Right cardiac atrium (tissue), 5 donors: Measurements from ENCODE around the gene PTPRN2. TPM values are rescaled to one million over a fixed set of nuclear protein-coding genes. Genes with fewer than 3 reads are reported as not detected.
"Not testable (repeated sequence)": the region's sequence is repeated elsewhere in the genome, so short reads cannot be mapped to it uniquely, and the experiment has no call there.

ENCODE experiments used
- ATAC-seq, 2 donors: fragments of 200-7000 bp; cut with Tn5 transposase; one replicate each; pipeline versions ENCODE4 v1.8.0 to v1.9.1; 2020; ENCODE audit warnings: moderate library complexity in 2 of 2, mild to moderate bottlenecking in 1 of 2
- DNase-seq, 3 donors: peaks; one replicate each; pipeline ENCODE4 v3.0.0-alpha.2; 2020
- H3K27ac ChIP-seq: one replicate; pipeline ENCODE4 v1.5.1; 2013; ENCODE audit warnings: mild to moderate bottlenecking, low read length, control low read depth, moderate library complexity
- H3K27me3 ChIP-seq: one replicate; pipeline ENCODE4 v1.6.1; 2013; ENCODE audit not compliant: control insufficient read depth, insufficient read depth
- H3K4me1 ChIP-seq: one replicate; pipeline ENCODE4 v1.6.1; 2013; ENCODE audit warnings: low read length; ENCODE audit not compliant: control insufficient read depth, insufficient read depth
- H3K4me3 ChIP-seq: one replicate; pipeline ENCODE4 v1.5.1; 2013; ENCODE audit warnings: low read length, control low read depth
- H3K9me3 ChIP-seq: one replicate; pipeline ENCODE4 v1.6.1; 2013; ENCODE audit warnings: low read length; ENCODE audit not compliant: control insufficient read depth
- WGBS: extraction: QIAGEN DNeasy Blood & Tissue Kit; methylation state at CpG from one replicate; pipeline ENCODE4 v1.1.7; 2013; 5-methylcytosine and 5-hydroxymethylcytosine counted together
- intact Hi-C, 4 donors: fragments of 100-400 bp; cut with DNase I; formaldehyde crosslinking; loops; one replicate each; pipeline versions ENCODE4 v1.11.0 to v1.14.0; 2022 to 2023
- polyA plus RNA-seq: library from polyadenylated mRNA; stranded (reverse); fragments of 200-250 nt; gene quantifications from one replicate; pipeline ENCODE4 v1.2.3, GENCODE V29; 2013
- total RNA-seq, 4 donors: library from RNA; stranded (reverse); fragmentation: NEBNext Ultra II Directional; extraction: Animal tissue kit (Norgen Biotek cat#: 25700); gene quantifications; one replicate each; pipeline ENCODE4 v1.2.1, GENCODE V29; 2021
- donor health status: healthy with polysubstance abuse.
- donor health status: DM: no; HTN: yes; CAD: no.
- donor health status: DM: no; HTN: no; CAD: no.
- donor health status: DM: no; HTN: yes; CAD: no; lungs with severe emphysema.
- donor health status: DM: yes; HTN: yes; CAD: no.

The PTPRN2 gene
- total and polyA plus RNA-seq, 5 donors = 1.5 to 3.9 (median 1.9) TPM

DNA sequence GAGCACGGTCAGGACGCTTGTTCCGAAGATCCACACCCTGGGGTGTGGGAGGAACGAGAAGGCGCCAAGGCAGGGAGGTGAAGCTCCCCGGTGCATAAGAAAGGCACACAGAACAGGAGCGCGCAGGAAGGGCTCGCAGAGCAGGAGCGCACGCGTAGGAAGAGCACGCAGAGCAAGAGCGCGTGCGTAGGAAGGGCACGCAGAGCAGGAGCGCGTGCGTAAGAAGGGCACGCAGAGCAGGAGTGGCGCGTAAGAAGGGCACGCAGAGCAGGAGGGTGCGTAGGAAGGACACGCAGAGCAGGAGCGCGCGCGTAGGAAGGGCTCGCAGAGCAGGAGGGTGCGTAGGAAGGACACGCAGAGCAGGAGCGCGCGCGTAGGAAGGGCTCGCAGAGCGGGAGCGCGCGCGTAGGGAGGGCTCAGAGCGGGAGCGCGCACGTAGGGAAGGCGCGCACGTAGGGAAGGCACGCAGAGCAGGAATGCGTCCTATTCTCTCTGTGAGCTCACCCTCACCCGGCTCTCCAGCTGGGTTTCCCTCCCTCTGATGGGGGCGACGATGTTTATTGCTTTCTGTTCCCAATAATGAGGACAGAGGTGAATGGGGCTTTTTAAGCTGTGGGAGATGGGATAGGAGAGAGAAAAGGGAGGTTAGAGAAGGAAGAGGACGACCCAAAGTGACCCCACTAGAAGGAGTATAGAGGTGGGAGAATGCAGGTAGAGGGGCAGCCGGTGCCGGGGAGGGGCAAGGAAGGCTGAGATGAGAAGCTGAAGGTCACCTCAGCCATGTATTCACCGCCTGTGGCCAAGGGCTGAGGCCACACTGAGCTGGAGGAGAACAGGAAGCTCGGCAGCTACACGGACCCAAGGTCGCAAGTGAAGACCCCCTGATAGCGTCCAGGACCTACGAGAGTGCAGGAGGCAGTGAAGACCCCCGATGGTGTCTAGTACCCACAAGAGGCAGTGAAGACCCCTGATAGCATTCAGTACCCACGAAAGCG lies 423.2 kb downstream of the PTPRN2 start:
- no peak for DNase-seq
- no peak for ATAC-seq
- Histone ChIP-seq H3K27me3 (no peaks in the 10 kb centered on the region), H3K27ac (no peak overlapping the region), H3K9me3 (no peaks in the 10 kb centered on the region), H3K4me1 (no peaks in the 10 kb centered on the region), H3K4me3 (no peak overlapping the region)
- 44% methylated on average over 67 of the region's 67 CpGs for WGBS
- intact Hi-C loops = no loop called here

DNA sequence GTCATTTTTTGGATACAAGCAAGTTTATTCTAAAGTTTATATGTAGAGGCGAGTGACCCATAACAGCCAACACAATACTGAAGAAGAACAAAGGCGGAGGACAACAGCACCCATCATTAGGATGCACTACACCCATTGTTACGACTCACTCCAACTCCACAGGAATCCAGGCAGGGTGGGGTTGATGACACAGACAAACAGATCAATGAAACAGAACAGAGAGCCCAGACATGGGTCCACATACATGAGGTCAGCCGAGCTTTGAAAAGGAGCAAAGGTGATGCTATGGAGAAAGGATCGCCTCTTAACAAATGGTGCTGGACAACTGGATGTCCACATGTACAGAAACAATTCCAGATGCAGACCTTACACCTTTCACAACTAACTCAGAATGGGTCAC lies 426.4 kb downstream of the PTPRN2 start:
- H3K4me1 ChIP-seq = no peaks in the 10 kb centered on the region
- no peak overlapping the region for H3K4me3 ChIP-seq
- DNase-seq (no peak), ATAC-seq (no peak)
- WGBS = 73% methylated on average over 5 of the region's 5 CpGs
- no peak overlapping the region for H3K27ac ChIP-seq
- no peaks in the 10 kb centered on the region for H3K27me3 ChIP-seq
- H3K9me3 ChIP-seq = no peaks in the 10 kb centered on the region
- intact Hi-C loops = no loop called here

DNA sequence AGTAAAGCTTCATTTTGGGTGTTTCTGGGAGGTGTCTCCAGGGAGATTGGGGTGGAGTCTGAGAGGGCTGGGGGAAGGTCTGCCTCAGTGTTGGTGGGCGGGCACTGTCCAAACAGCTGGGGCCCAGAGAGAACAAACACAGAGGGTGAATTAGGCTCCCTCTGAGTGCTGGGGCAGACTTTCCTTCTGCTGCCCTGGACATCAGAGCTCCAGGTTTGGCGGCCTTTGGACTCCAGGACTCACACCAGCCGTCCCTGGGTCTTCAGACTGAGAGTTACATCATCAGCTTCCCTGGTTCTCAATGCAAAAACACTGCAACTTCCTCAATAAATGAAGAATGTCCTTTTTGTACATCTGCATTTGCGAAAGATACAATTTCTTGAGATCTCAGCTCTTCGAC lies 427.4 kb downstream of the PTPRN2 start:
- H3K27ac ChIP-seq = no peak overlapping the region

DNA sequence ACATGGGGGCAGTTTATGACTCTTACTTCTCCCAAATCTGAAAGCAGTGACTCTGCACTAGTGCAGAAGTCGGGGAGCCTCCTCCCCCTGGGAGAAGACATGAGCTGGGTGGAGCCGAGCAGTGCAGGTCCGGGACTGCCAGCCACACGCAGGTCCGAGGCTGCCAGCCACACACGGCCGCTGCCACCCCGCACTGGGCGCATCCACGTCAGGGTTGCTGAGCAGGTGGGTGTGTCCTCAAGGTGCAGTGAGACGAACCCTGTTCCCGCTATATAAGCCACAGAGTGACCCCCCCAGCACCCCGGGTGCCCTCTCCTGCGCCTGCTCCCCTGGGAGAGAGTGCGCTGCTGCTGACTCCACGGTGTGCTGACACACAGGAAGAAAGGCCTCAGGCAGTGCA lies 430.2 kb downstream of the PTPRN2 start:
- no peak overlapping the region for H3K4me3 ChIP-seq
- no peaks in the 10 kb centered on the region for H3K9me3 ChIP-seq
- 87% methylated on average over 16 of the region's 16 CpGs for WGBS
- intact Hi-C loops = no loop called here
- no peak for DNase-seq
- H3K27ac ChIP-seq = no peak overlapping the region
- ATAC-seq = peak in 1 of 2 donors; percentile 16
- H3K27me3 ChIP-seq = no peaks in the 10 kb centered on the region
- H3K4me1 ChIP-seq = no peaks in the 10 kb centered on the region

More for the DNA sequence above, 427.4 kb downstream of the PTPRN2 start:
- ATAC-seq (no peak), DNase-seq (no peak)
- no peaks in the 10 kb centered on the region for H3K4me1 ChIP-seq
- H3K4me3 ChIP-seq = no peak overlapping the region
- no peaks in the 10 kb centered on the region for H3K9me3 ChIP-seq
- H3K27me3 ChIP-seq = no peaks in the 10 kb centered on the region
- intact Hi-C loops = no loop called here
- 60% methylated on average over 5 of the region's 5 CpGs for WGBS

DNA sequence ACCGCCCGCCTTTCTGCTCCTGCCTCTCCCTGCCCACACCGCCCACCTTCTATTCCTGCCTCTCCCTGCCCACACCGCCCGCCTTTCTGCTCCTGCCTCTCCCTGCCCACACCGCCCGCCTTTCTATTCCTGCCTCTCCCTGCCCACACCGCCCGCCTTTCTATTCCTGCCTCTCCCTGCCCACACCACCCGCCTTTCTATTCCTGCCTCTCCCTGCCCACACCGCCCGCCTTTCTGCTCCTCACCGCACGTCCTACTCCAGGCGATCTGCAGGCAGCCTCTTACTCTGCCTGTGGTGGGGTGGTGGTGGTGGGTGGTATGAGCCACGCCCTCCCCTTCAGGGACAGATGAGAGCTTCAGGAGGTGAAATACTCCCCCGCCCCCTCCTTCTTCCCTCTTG lies 436.4 kb downstream of the PTPRN2 start:
- 69% methylated on average over 17 of the region's 17 CpGs for WGBS
- H3K9me3 ChIP-seq, H3K27ac ChIP-seq, H3K4me3 ChIP-seq, H3K27me3 ChIP-seq, H3K4me1 ChIP-seq, intact Hi-C loops: not testable (repeated sequence)
- peak; percentile 50 to 85 (median 58) for DNase-seq
- peak in 1 of 2 donors; percentile 51 for ATAC-seq

DNA sequence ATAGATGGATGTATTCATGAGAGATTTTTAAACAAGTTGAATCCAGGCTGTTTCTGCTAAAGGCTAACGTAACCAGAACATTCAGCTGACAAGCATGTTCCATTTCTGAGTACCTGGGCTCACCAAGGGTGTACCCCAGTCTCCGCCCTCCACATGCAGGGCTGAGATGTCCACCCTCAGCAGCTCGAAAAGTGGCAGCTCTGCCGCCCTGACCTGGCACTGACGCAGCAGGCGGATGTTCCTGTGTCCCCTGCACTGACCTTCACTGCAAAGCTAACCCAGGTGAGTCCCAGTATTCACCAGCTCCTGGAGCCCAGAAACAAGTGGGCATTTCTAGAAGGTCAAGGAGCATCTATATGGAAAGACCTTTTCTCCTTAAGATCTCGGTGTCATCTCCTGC lies 437.4 kb downstream of the PTPRN2 start:
- Histone ChIP-seq H3K27me3 (no peaks in the 10 kb centered on the region), H3K27ac (no peak overlapping the region), H3K4me1 (no peaks in the 10 kb centered on the region), H3K4me3 (no peak overlapping the region), H3K9me3 (no peaks in the 10 kb centered on the region)
- no peak for ATAC-seq
- no peak for DNase-seq
- intact Hi-C loops = no loop called here
- 89% methylated on average over 7 of the region's 7 CpGs for WGBS

DNA sequence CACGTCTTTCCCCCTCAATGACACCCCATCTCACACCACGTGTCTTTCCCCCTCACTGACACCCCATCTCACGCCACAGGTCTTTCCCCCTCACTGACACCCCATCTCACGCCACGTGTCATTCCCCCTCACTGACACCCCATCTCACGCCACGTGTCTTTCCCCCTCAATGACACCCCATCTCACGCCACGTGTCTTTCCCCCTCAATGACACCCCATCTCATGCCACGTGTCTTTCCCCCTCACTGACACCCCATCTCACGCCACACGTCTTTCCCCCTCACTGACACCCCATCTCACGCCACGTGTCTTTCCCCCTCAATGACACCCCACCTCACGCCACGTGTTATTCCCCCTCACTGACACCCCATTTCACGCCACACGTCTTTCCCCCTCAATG lies 440.2 kb downstream of the PTPRN2 start:
- ATAC-seq, intact Hi-C loops, H3K4me1 ChIP-seq, DNase-seq, H3K4me3 ChIP-seq, H3K27ac ChIP-seq, H3K27me3 ChIP-seq, H3K9me3 ChIP-seq: not testable (repeated sequence)
- WGBS = 86% methylated on average over 18 of the region's 18 CpGs

DNA sequence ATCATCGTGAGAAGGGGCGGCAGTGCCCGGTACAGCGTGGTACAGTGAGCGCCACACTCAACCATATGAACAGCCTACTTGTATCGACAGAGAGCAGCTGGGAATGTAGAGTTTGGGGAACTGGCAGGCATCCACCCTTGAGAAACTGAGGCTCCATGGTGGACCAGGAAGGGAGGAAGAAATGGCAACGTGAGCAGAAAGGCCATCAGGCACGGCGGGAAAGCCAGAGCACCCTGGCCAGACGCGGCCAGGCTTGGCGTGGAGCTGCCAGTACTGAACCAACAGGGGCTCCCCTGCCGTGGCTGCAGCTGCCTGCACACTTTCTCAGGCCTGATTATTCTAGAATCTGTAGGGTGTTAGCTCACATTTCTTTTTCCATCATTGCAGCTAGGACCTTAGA lies 442.3 kb downstream of the PTPRN2 start:
- intact Hi-C loops = no loop called here
- Histone ChIP-seq H3K27ac (no peak overlapping the region), H3K9me3 (no peaks in the 10 kb centered on the region), H3K27me3 (no peaks in the 10 kb centered on the region), H3K4me1 (no peaks in the 10 kb centered on the region), H3K4me3 (no peak overlapping the region)
- 90% methylated on average over 13 of the region's 13 CpGs for WGBS
- DNase-seq (no peak), ATAC-seq (no peak)

DNA sequence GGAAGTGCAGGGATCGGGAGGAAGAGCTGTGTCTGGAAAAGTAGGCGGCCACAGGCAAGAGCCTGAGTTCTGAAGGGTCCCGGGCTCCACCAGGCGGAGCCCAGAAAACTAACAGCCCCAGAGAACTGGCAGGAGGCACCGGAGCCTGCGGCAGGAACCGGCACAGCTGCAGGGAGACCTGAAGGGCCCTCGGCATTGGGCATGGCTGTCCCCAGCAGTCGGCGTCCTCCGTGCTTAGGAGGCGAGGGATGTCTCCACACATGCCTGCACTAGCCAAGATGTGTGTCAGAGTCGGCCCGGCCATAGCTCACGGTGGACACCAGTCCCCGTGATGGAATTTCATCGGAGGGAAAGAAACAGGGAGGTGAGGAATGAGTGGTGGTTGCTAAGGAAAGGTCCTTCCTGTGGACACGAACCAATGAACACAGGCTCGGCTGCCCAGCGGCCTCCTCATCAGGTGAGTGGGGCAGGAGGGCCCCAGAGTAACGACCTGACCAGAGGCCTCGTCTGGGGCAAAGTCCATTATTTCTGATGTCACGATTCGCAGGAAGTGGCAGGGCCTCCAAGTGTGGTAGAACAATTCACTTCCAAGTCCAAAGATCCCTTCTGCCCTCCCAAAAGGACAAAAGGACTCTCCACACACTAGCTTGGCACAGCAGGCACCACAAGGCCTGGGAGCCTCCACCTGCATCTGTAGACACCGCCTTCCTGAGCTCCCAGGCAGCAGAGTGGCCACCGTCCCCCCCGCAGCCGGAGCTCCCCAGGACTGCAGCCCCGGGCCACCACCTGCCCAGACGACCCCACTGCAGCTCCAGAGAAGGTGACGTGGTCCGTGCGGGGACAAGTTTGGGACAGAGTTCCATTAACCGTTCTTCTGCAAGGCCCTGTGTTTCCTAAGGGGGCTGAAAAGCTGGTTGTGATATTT lies 444.2 kb downstream of the PTPRN2 start:
- DNase-seq (no peak), ATAC-seq (no peak)
- Histone ChIP-seq H3K4me3 (no peak overlapping the region), H3K4me1 (no peaks in the 10 kb centered on the region), H3K27me3 (no peaks in the 10 kb centered on the region), H3K9me3 (no peaks in the 10 kb centered on the region), H3K27ac (no peak overlapping the region)
- intact Hi-C loops = no loop called here
- WGBS = 90% methylated on average over 34 of the region's 34 CpGs

DNA sequence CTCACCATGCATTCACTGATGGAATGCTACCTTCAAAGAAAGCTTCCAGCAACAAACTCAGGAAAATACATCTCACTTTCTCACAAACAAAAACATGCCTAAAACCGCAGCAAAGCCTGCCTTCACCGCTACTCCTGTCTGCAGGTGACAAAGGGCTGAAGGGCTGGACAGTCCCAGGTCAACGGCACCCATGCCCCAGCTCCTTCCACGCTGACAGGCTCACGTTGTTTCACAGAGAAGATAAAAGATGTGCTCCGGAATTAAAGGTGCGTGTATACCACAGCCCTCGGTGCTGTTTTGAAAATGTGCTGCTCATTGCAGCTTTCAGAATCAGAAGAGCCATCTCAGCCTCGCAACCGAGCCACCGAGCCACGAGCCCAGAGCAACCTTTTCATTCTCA lies 445.0 kb downstream of the PTPRN2 start:
- H3K27me3 ChIP-seq = no peaks in the 10 kb centered on the region
- 81% methylated on average over 12 of the region's 12 CpGs for WGBS
- no peak overlapping the region for H3K4me3 ChIP-seq
- ATAC-seq (no peak), DNase-seq (no peak)
- no peak overlapping the region for H3K27ac ChIP-seq
- intact Hi-C loops = no loop called here
- H3K9me3 ChIP-seq = no peaks in the 10 kb centered on the region
- no peaks in the 10 kb centered on the region for H3K4me1 ChIP-seq
